Gastroesophageal sphincter (tissue), 3 donors: Measurements from ENCODE around the gene NUP205.

ENCODE experiments used
- CTCF ChIP-seq, 4 experiments: fragments of 200-600 bp in 2 of 4; fragments of 450-650 bp in 2 of 4; sonication (generic) in 1 of 4; IDR thresholded peaks; one replicate each; pipeline ENCODE4 v1.5.1; 2017 to 2019; ENCODE audit warnings: antibody characterized with exemption in 4 of 4, mild to moderate bottlenecking in 2 of 4, moderate library complexity in 2 of 4
- POLR2AphosphoS5 ChIP-seq: sonication (generic); formaldehyde crosslinking; IDR thresholded peaks from one replicate; pipeline ENCODE4 v1.6.1; 2017; ENCODE audit warnings: antibody characterized with exemption

- TF ChIP-seq POLR2AphosphoS5 (no peak), CTCF (IDR thresholded peaks at IDR 0.05) (no peak)
Measured at GRCh38 chr7:135571834-135572233, 14.1 kb downstream of the NUP205 start.
